Large intestine (tissue), 3 donors: ENCODE measurements around the gene CFAP46. TPM values are rescaled to one million over a fixed set of nuclear protein-coding genes. Genes with fewer than 3 reads are reported as not detected.
"Not testable (repeated sequence)": the region's sequence is repeated elsewhere in the genome, so short reads cannot be mapped to it uniquely, and the experiment has no call there.

Experiments
- DNase-seq, 2 donors: peaks; one replicate each; pipeline versions ENCODE4 v3.0.0 to v3.0.0-alpha.2; 2013
- H3K27ac ChIP-seq: one replicate; pipeline ENCODE4 v1.5.1; 2013; ENCODE audit warnings: low read length
- H3K27me3 ChIP-seq: 2 replicates; pipeline ENCODE4 v1.6.1; 2013; ENCODE audit warnings: low read length; ENCODE audit not compliant: control insufficient read depth, insufficient read depth
- H3K36me3 ChIP-seq: 2 replicates; pipeline ENCODE4 v1.6.1; 2013; ENCODE audit warnings: low read length; ENCODE audit not compliant: control insufficient read depth, insufficient read depth
- H3K4me1 ChIP-seq: one replicate; pipeline ENCODE4 v1.6.1; 2013; ENCODE audit warnings: low read length; ENCODE audit not compliant: control insufficient read depth, insufficient read depth
- H3K4me3 ChIP-seq: one replicate; pipeline ENCODE4 v1.5.1; 2013; ENCODE audit warnings: low read length
- H3K9me3 ChIP-seq: one replicate; pipeline ENCODE4 v1.6.1; 2013; ENCODE audit warnings: mild to moderate bottlenecking, low read depth, low read length, moderate library complexity; ENCODE audit not compliant: control insufficient read depth
- WGBS: methylation state at CpG from one replicate; pipeline ENCODE4 v1.1.5; 2013; ENCODE audit warnings: low lambda C conversion rate; ENCODE audit not compliant: insufficient coverage; 5-methylcytosine and 5-hydroxymethylcytosine counted together
- polyA plus RNA-seq: library from polyadenylated mRNA; unstranded; fragments of 120-200 nt; gene quantifications from one replicate; pipeline ENCODE4 v1.2.1, GENCODE V29; 2013

Gene CFAP46
- polyA plus RNA-seq, 1 donor = 0.75 TPM

GRCh38 chr10:132774181-132774901 lies 168.0 kb downstream of the CFAP46 start:
- no peak overlapping the region for H3K4me3 ChIP-seq
- peaks cover 8% of the 10 kb centered on the region for H3K9me3 ChIP-seq
- no peaks in the 10 kb centered on the region for H3K4me1 ChIP-seq
- WGBS = no CpG with 5 or more reads among the region's 29 CpGs
- no peak for DNase-seq
- peaks cover 16% of the 10 kb centered on the region for H3K36me3 ChIP-seq
- no peak overlapping the region for H3K27ac ChIP-seq
- no peaks in the 10 kb centered on the region for H3K27me3 ChIP-seq

- WGBS = no CpG with 5 or more reads among the region's 25 CpGs
- peaks cover 20% of the 10 kb centered on the region for H3K36me3 ChIP-seq
Measured at GRCh38 chr10:132772816-132773215, 169.6 kb downstream of the CFAP46 start.

GRCh38 chr10:132770061-132771021 lies 172.0 kb downstream of the CFAP46 start:
- Histone ChIP-seq H3K36me3 (peaks cover 19% of the 10 kb centered on the region), H3K9me3 (peaks cover 23% of the 10 kb centered on the region), H3K27ac (no peak overlapping the region), H3K4me1 (no peaks in the 10 kb centered on the region), H3K27me3 (no peaks in the 10 kb centered on the region), H3K4me3 (no peak overlapping the region)
- 92% methylated on average over 2 of the region's 45 CpGs for WGBS
- no peak for DNase-seq

More at GRCh38 chr10:132772816-132773215, 169.6 kb downstream of the CFAP46 start:
- not testable (repeated sequence) for H3K4me1 ChIP-seq, H3K27ac ChIP-seq, H3K27me3 ChIP-seq, DNase-seq, H3K4me3 ChIP-seq
- peaks cover 19% of the 10 kb centered on the region for H3K9me3 ChIP-seq

GRCh38 chr10:132768346-132769248 lies 173.8 kb downstream of the CFAP46 start:
- Histone ChIP-seq H3K4me3 (no peak overlapping the region), H3K9me3 (peaks cover 23% of the 10 kb centered on the region), H3K27ac (no peak overlapping the region), H3K4me1 (no peaks in the 10 kb centered on the region), H3K36me3 (peaks cover 19% of the 10 kb centered on the region), H3K27me3 (no peaks in the 10 kb centered on the region)
- DNase-seq = no peak
- WGBS = no CpG with 5 or more reads among the region's 41 CpGs

- no peak for DNase-seq
- Histone ChIP-seq H3K4me1 (no peaks in the 10 kb centered on the region), H3K4me3 (no peak overlapping the region), H3K36me3 (peaks cover 22% of the 10 kb centered on the region), H3K27me3 (no peaks in the 10 kb centered on the region), H3K9me3 (peaks cover 21% of the 10 kb centered on the region), H3K27ac (no peak overlapping the region)
- WGBS = no CpG with 5 or more reads among the region's 13 CpGs
Measured at GRCh38 chr10:132766291-132766690, 176.1 kb downstream of the CFAP46 start.

- no peak overlapping the region for H3K27ac ChIP-seq
- peaks cover 26% of the 10 kb centered on the region for H3K36me3 ChIP-seq
- H3K27me3 ChIP-seq = no peaks in the 10 kb centered on the region
- no peak for DNase-seq
- H3K4me3 ChIP-seq = no peak overlapping the region
- H3K9me3 ChIP-seq = peaks cover 20% of the 10 kb centered on the region
- WGBS = no CpG with 5 or more reads among the region's 11 CpGs
- no peaks in the 10 kb centered on the region for H3K4me1 ChIP-seq
Measured at GRCh38 chr10:132765435-132765834, 176.9 kb downstream of the CFAP46 start.

- Histone ChIP-seq H3K4me1 (no peaks in the 10 kb centered on the region), H3K36me3 (peaks cover 30% of the 10 kb centered on the region), H3K9me3 (peaks cover 20% of the 10 kb centered on the region), H3K4me3 (no peak overlapping the region), H3K27me3 (no peaks in the 10 kb centered on the region), H3K27ac (no peak overlapping the region)
- no CpG with 5 or more reads among the region's 11 CpGs for WGBS
- DNase-seq = no peak
Measured at GRCh38 chr10:132764108-132764507, 178.3 kb downstream of the CFAP46 start.

GRCh38 chr10:132763545-132763944 lies 178.8 kb downstream of the CFAP46 start:
- Histone ChIP-seq H3K4me1 (no peaks in the 10 kb centered on the region), H3K27me3 (no peaks in the 10 kb centered on the region), H3K36me3 (peaks cover 30% of the 10 kb centered on the region), H3K9me3 (peaks cover 16% of the 10 kb centered on the region), H3K4me3 (no peak overlapping the region), H3K27ac (no peak overlapping the region)
- DNase-seq = no peak
- no CpG with 5 or more reads among the region's 5 CpGs for WGBS

GRCh38 chr10:132762267-132762666 lies 180.1 kb downstream of the CFAP46 start:
- H3K27me3 ChIP-seq = no peaks in the 10 kb centered on the region
- peaks cover 24% of the 10 kb centered on the region for H3K36me3 ChIP-seq

More at GRCh38 chr10:132762267-132762666, 180.1 kb downstream of the CFAP46 start:
- DNase-seq = no peak
- Histone ChIP-seq H3K27ac (no peak overlapping the region), H3K9me3 (peaks cover 12% of the 10 kb centered on the region), H3K4me3 (no peak overlapping the region), H3K4me1 (no peaks in the 10 kb centered on the region)
- no CpG with 5 or more reads among the region's 6 CpGs for WGBS
